GM18861 (cell line): ENCODE data around the gene MEIS2.

Experiments used
- ATAC-seq: cut with Tn5 transposase; IDR thresholded peaks from one replicate; pipeline ENCODE4 v1.9.1; 2021; ENCODE audit not compliant: unreplicated experiment

Gene MEIS2

DNA sequence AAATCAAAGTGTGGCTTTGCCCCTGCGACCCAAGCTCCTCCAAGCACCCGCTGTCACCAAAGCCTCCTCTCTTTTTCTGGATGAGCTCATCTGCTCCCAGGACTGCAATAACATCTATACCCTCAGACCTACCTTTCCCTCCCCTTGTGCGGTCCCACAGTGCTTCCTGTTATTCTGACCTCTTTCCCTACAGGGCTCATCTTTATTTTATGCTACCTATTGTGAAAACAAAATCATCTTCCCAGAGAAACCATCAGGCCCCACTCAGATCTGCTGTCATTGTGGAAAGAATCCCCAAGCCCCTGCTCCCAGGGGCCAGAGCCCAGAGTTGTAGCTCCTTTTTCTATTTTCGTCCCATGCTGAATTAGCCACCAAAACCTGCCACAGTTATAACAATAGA, 162.2 kb downstream of the MEIS2 start:
- ATAC-seq = no peak

DNA sequence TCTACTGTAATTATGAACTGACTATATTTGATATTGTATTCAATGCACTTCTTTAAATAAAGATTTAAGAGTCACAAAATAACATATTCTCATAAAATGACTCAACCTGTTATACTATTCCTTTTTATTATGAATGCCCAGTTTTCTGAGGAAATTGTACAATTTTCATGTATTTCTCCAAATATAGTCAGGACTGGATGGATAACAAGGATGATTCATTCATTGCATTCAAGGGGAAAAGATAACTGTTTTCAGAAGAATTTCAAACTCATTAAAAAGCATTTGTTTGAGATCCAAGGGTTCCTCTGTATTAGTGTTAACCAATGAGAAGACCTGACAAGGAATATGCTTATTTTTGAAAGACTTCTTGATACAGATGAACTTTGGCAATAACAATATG, 163.7 kb downstream of the MEIS2 start:
- ATAC-seq = no peak

DNA sequence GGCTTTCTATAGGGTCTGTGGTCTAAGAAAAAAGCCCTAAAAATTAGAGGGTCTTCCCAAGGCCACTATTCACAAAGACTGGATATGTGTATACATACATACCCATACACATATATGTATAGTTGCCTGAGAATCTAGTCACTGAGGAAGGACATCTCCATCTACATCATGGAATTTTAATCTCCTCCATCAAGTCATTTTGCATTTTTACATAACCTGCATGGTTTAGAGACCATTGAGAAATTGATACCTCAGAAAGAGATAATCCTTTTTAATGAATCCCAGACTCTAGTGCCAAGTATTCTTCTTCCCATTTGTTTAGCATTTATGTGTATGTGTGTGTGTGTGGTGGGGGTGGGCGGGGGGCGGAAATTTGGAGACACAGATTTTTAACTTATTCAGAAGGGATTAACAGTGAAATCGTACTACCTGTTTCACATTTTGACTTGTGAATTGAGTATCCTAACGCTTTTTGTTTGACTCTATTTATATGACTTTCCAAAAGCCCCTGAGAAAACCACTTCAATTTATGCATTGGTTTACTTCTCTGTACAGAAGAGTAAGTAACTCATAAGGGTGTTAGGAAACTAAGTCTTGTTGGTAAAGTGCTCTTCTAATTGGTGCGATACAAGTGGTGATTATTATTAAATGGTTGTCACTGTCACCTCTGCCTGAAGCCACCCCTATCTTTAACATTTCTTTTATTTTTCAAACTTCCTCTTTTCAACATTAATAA, 166.9 kb downstream of the MEIS2 start:
- ATAC-seq = no peak

DNA sequence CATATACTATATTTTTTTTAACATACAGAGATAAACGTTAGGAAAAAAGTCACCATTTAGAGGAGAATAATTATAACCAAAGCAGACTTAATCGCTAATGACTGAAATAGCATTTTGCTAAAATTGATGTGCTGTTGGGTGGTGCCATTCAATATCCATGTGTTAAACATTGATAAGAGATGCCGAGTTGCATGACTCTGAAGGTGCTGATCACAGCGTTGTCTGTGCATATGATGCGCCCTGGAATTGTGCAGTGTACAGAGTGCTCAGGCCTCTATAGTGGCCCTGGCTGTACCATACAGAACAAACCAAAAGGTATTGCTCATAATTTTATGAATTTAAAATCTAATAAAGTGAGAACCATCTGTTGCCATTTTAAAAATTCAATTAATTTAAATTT, 168.3 kb downstream of the MEIS2 start:
- ATAC-seq = no peak

DNA sequence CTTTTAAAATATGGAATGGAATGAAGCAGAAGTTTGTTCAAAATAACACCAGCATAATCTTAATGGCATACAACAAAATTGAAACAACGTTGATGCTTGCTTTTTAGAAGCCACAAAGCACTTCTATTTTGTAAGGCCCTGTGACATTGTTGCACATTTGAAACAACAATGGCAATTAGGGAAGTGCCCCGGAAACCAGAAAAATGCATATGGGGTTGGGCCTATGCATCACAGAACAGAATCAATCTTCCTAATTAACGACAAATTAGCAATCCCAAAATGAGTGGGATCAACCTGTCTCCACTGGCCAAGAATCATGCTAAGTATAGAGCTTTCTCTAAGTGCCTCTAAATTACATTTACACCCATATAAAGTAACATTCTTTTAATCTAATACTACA, 168.9 kb downstream of the MEIS2 start:
- ATAC-seq = no peak

DNA sequence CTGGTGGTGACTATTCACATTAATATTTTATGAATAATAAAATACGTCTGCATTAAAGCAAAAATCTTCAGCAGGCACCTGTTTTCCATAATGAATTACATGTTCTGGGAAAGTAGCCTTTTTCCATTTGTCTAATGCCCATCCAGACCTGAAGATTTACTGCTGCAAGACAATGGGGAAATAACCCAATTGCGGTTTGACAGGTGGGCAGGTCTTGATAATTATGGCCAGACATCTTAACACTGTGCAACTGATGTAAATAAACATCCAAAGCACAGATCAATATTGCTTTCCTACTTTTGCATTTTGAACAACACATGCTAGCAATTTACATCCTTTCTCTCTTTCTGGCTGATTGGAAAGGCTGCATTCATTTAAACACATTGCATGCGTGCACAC, 173.9 kb downstream of the MEIS2 start:
- ATAC-seq = no peak

DNA sequence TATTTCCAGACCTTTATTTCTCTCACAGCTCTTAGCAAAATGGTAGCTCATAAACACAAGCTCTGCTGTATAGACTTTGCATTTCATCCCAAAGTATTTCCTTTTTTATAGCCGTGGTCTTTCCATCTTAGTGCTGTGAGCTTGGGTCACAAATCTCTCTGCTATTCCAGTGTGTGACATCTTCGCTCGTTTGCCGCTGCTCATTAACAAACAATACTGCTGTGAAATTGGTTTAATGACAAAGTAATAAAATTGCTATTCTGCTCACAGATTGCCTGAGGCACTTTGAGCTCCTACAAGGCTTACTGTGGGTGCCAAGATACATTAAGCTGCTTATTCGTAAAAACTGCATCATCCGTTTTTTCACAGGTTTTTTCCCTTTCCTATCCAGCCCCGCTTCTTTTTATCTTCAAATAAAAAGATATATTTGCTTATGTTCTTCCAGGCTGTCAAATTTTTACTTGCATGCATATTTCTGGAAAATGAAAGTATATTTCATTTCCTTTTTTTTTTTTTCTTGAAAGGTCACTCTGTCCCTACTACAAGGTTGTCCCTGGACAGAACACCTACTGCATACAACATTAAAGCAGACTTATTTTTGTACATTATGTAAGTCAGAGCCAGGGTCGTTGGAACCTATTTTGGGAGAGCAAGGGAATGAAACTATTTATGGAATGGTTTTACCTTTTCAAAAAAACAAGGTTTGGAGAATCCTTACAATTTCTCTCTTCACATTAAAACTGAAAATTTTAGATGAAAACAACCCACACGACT, 174.5 kb downstream of the MEIS2 start:
- no peak for ATAC-seq

DNA sequence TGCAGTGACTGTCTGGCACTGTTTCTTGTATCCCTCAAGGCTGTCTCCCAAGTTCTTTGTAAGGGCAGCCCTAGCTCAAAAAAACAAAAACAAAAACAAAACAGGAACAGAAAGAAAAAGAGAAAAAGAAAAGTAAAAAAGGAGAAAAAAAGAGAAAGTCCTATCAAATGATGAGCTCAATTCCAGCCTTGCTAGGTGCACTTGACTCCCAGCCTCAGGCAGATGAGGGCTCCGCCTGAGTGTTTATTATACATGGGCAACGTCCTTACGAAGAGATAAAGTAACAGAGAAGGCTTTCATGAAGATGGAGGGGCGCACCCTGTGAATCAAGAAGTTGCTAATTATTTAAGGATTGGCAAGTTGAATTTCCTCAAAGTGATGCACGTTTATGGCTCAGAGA, 175.3 kb downstream of the MEIS2 start:
- no peak for ATAC-seq

- ATAC-seq = no peak
Measured at GRCh38 chr15:36924034-36924433, 176.3 kb downstream of the MEIS2 start.

GRCh38 chr15:36921484-36922091, 178.8 kb downstream of the MEIS2 start:
- ATAC-seq = no peak

- ATAC-seq = no peak
Measured at GRCh38 chr15:36917411-36918267, 182.7 kb downstream of the MEIS2 start.

DNA sequence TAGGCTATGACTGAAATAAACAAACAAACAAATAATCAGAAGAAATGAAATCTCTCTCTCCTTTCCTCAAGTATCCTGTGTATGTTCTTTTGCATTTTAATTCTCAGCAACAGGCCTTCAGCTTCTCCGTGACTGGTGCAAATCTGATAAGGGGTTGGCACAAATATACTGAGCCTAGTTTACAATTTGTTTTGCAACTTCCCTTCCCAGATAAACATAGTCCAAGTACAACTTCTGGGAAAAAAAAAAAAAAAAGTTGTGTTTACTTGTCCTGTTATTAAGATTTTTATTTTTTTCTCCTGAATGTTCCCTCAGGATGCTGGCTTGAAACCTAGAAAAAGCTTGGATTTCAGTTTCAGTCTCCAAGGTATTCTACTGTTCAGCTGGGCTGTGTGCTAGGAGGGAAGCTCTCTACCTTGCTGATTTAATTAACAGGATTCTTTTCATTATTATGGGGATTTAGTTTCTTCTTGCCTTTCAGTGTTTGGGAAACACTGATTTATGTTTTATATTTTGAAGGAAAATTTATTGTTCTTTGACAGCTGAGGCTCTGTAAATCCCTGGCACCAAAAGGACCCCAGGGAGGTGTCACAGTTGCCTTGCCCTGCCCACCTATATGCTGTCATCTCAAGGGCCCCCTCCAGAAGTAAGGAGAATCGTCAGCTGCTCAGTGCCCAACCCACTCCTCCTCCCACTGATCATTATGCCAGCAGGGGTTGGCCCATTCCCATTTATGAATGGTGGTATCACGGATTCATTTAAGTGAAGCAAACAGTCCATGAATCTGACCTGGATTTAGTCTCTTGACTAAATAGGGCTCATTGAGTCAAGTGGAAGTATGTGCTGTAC, 185.2 kb downstream of the MEIS2 start:
- no peak for ATAC-seq

DNA sequence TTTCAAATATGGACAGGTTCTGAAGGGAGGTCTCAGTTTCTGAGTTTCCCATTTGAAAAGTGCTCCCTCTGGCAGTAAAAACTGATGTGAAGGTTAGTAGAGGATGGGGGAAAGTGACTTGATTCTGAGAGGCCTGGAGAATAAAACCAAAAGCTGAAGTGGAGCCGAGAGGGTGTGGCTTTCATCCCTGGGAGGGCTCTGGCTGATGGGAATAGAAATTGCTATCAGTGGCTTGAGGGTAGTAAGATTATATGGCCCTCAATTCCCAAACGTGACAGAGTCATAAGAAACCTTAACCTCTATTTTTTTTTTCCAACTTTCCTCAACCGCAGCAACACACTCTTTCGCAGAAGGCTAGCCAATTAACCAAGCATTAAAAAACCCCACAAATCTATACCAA, 185.9 kb downstream of the MEIS2 start:
- no peak for ATAC-seq

GRCh38 chr15:36912311-36912712, 188.0 kb downstream of the MEIS2 start:
- no peak for ATAC-seq

GRCh38 chr15:36911322-36911944, 188.9 kb downstream of the MEIS2 start:
- ATAC-seq = no peak

- ATAC-seq = no peak
Measured at GRCh38 chr15:36908991-36909390, 191.4 kb downstream of the MEIS2 start.

DNA sequence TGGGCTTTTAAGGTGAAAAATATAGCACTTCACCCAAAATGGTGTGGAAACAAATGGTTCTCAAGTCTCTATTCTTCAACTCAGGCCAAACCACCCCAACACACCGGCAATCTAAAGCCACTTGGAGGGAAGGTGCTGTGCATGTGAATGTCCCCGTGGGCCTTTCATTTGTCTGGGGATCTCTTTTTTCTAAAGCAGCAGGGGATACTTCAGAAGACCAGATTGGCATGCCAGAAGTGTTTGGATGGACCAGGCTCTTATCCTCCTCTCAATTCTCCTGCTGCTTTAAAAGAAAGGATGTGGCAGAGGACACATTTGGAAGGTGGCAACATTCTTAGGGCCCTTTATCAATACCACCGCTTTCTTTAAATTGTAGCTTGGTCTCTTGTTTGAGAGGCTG, 193.1 kb downstream of the MEIS2 start:
- no peak for ATAC-seq

- ATAC-seq = no peak
Measured at GRCh38 chr15:36905908-36906307, 194.4 kb downstream of the MEIS2 start.

DNA sequence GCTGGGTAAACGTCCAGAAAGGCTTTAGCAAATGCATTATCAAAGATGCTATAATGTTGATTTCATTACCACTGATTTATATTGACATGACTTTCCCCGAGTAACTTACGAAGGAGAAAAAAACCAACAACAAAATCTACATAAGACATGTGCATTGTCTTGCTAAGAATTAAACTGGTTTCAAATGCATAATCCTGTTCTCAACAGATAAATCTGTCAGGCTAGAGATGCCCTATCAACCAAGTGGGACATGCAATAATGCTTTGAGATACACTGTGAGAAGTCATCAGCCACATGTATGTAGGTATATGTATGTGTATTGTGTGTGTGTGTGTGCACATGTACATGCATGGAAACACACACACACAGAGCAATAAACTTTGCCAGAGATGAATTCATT, 195.6 kb downstream of the MEIS2 start:
- ATAC-seq = no peak
